H9 (cell line): ENCODE data around the gene TMPRSS12. TPM values are rescaled to one million over a fixed set of nuclear protein-coding genes. Genes with fewer than 3 reads are reported as not detected.

ENCODE experiments used
- DNase-seq: peaks from one replicate; pipeline ENCODE4 v3.0.0-alpha.2; 2017
- H2AFZ ChIP-seq: one replicate; pipeline ENCODE4 v1.6.1; 2013; ENCODE audit warnings: mild to moderate bottlenecking, low read length, control low read depth, moderate library complexity
- H2AK5ac ChIP-seq: 2 replicates; pipeline ENCODE4 v1.6.1; 2013; ENCODE audit warnings: low read length, control low read depth, mixed read lengths; ENCODE audit not compliant: insufficient read length
- H2BK120ac ChIP-seq: one replicate; pipeline ENCODE4 v1.6.1; 2013; ENCODE audit warnings: low read depth, mild to moderate bottlenecking, low read length, control low read depth, inconsistent platforms; ENCODE audit not compliant: poor library complexity, severe bottlenecking
- H2BK12ac ChIP-seq: 2 replicates; pipeline ENCODE4 v1.6.1; 2013; ENCODE audit warnings: low read length, control low read depth, mixed read lengths, low read depth; ENCODE audit not compliant: insufficient read length
- H2BK15ac ChIP-seq: 2 replicates; pipeline ENCODE4 v1.6.1; 2013; ENCODE audit warnings: low read depth, low read length, control low read depth
- H2BK20ac ChIP-seq: one replicate; pipeline ENCODE4 v1.6.1; 2013; ENCODE audit warnings: low read depth, mild to moderate bottlenecking, low read length, control low read depth, inconsistent platforms; ENCODE audit not compliant: poor library complexity, severe bottlenecking
- H2BK5ac ChIP-seq: 2 replicates; pipeline ENCODE4 v1.6.1; 2013; ENCODE audit warnings: low read length, control low read depth, mixed read lengths; ENCODE audit not compliant: insufficient read length
- H3K14ac ChIP-seq: 2 replicates; pipeline ENCODE4 v1.6.1; 2013; ENCODE audit warnings: low read length, control low read depth; ENCODE audit not compliant: insufficient read depth
- H3K18ac ChIP-seq: 2 replicates; pipeline ENCODE4 v1.6.1; 2013; ENCODE audit warnings: low read depth, mild to moderate bottlenecking, mixed read lengths, low read length, control low read depth; ENCODE audit not compliant: insufficient read length
- H3K23ac ChIP-seq: 2 replicates; pipeline ENCODE4 v1.6.1; 2013; ENCODE audit warnings: low read length, control low read depth, mixed read lengths, low read depth; ENCODE audit not compliant: insufficient read length
- H3K23me2 ChIP-seq: 2 replicates; pipeline ENCODE4 v1.6.1; 2013; ENCODE audit warnings: low read depth, mild to moderate bottlenecking, mixed read lengths, low read length, control low read depth; ENCODE audit not compliant: insufficient read length, poor library complexity, severe bottlenecking
- H3K27ac ChIP-seq: 2 replicates; pipeline ENCODE4 v1.5.1; 2013; ENCODE audit warnings: low read length, control low read depth, mixed read lengths, low read depth; ENCODE audit not compliant: insufficient read length
- H3K27me3 ChIP-seq: 2 replicates; pipeline ENCODE4 v1.6.1; 2013; ENCODE audit warnings: low read length, control low read depth, inconsistent platforms; ENCODE audit not compliant: insufficient read depth
- H3K4ac ChIP-seq: 2 replicates; pipeline ENCODE4 v1.6.1; 2013; ENCODE audit warnings: low read depth, mild to moderate bottlenecking, control low read depth, inconsistent platforms, low read length, moderate library complexity
- H3K4me1 ChIP-seq: 2 replicates; pipeline ENCODE4 v1.6.1; 2013; ENCODE audit warnings: low read length, control low read depth, inconsistent platforms; ENCODE audit not compliant: insufficient read depth
- H3K4me2 ChIP-seq: 2 replicates; pipeline ENCODE4 v1.6.1; 2013; ENCODE audit warnings: low read length, control low read depth, mixed read lengths; ENCODE audit not compliant: insufficient read length, insufficient read depth
- H3K56ac ChIP-seq: 2 replicates; pipeline ENCODE4 v1.6.1; 2013; ENCODE audit warnings: low read depth, mild to moderate bottlenecking, mixed read lengths, low read length, control low read depth; ENCODE audit not compliant: insufficient read length
- H3K79me1 ChIP-seq: 2 replicates; pipeline ENCODE4 v1.6.1; 2013; ENCODE audit warnings: low read depth, mild to moderate bottlenecking, moderate library complexity, low read length, control low read depth, inconsistent platforms; ENCODE audit not compliant: insufficient read depth, poor library complexity, severe bottlenecking
- H3K79me2 ChIP-seq: 2 replicates; pipeline ENCODE4 v1.6.1; 2013; ENCODE audit warnings: low read length, control low read depth, inconsistent platforms; ENCODE audit not compliant: insufficient read depth
- H3K9ac ChIP-seq: 2 replicates; pipeline ENCODE4 v1.6.1; 2013; ENCODE audit warnings: low read length, control low read depth, mixed read lengths; ENCODE audit not compliant: insufficient read length; ENCODE audit errors: extremely low read depth
- H3K9me3 ChIP-seq: one replicate; pipeline ENCODE4 v1.6.1; 2013; ENCODE audit warnings: low read depth, low read length, inconsistent platforms; ENCODE audit not compliant: control insufficient read depth
- H3T11ph ChIP-seq: one replicate; pipeline ENCODE4 v1.6.1; 2013; ENCODE audit warnings: mild to moderate bottlenecking, low read length, control low read depth, inconsistent platforms
- H4K20me1 ChIP-seq: one replicate; pipeline ENCODE4 v1.6.1; 2013; ENCODE audit not compliant: control insufficient read depth, insufficient read length, insufficient read depth
- H4K5ac ChIP-seq: 2 replicates; pipeline ENCODE4 v1.6.1; 2013; ENCODE audit warnings: low read depth, mild to moderate bottlenecking, mixed read lengths, low read length, control low read depth; ENCODE audit not compliant: insufficient read length
- H4K8ac ChIP-seq: replicated peaks from 2 replicates; pipeline ENCODE4 v1.6.1; 2013; ENCODE audit warnings: low read length, control low read depth, mixed read lengths, low read depth; ENCODE audit not compliant: insufficient read length
- H4K91ac ChIP-seq: 2 replicates; pipeline ENCODE4 v1.6.1; 2013; ENCODE audit warnings: low read depth, mild to moderate bottlenecking, moderate library complexity, mixed read lengths, low read length, control low read depth; ENCODE audit not compliant: insufficient read length
- H3K27ac Mint-ChIP-seq, 3 experiments: 2 replicates in 2 of 3; 3 replicates in 1 of 3; pipeline ENCODE4 v1.8.0; 2020 to 2021; ENCODE audit warnings: mixed read lengths in 3 of 3, mild to moderate bottlenecking in 1 of 3, moderate library complexity in 1 of 3
- H3K27me3 Mint-ChIP-seq: 2 replicates; pipeline ENCODE4 v1.8.0; 2021; ENCODE audit warnings: low read depth, mild to moderate bottlenecking, moderate library complexity, mixed read lengths
- H3K36me3 Mint-ChIP-seq, 3 experiments: 2 replicates in 2 of 3; 3 replicates in 1 of 3; pipeline ENCODE4 v1.8.0; 2020 to 2021; ENCODE audit warnings: low read depth in 3 of 3, mixed read lengths in 3 of 3; ENCODE audit not compliant: insufficient read depth in 1 of 3
- H3K4me1 Mint-ChIP-seq, 2 experiments: 2 replicates each; pipeline ENCODE4 v1.8.0; 2020; ENCODE audit warnings: mixed read lengths in 2 of 2
- H3K4me3 Mint-ChIP-seq, 2 experiments: 2 replicates in 1 of 2; 3 replicates in 1 of 2; pipeline ENCODE4 v1.8.0; 2020 to 2021; ENCODE audit warnings: mild to moderate bottlenecking in 2 of 2, mixed read lengths in 2 of 2, moderate library complexity in 1 of 2
- H3K9me3 Mint-ChIP-seq, 2 experiments: 2 replicates in 1 of 2; 3 replicates in 1 of 2; pipeline ENCODE4 v1.8.0; 2020; ENCODE audit warnings: mild to moderate bottlenecking in 2 of 2, mixed read lengths in 2 of 2, moderate library complexity in 1 of 2
- CTCF ChIP-seq: fragments of 200-600 bp; sonication (generic); conservative IDR thresholded peaks from 3 replicates; pipeline ENCODE4 v1.8.0; 2021; ENCODE audit warnings: antibody characterized with exemption, mild to moderate bottlenecking
- WGBS: extraction: QIAGEN DNeasy Blood & Tissue Kit; methylation state at CpG from one replicate; pipeline ENCODE4 v1.1.7; 2013; ENCODE audit warnings: missing lambda C conversion rate, low lambda C conversion rate, mixed read lengths; ENCODE audit not compliant: insufficient read length; ENCODE audit errors: extremely low coverage; 5-methylcytosine and 5-hydroxymethylcytosine counted together
- total RNA-seq: library from RNA; stranded (reverse); gene quantifications from 2 replicates; pipeline ENCODE4 v1.2.1, GENCODE V29; 2021

TMPRSS12 gene
- total RNA-seq, 1 experiment from 2014 or later = not detected

- no peak for DNase-seq
- Histone ChIP-seq H3K4me2 (no peak overlapping the region), H3K56ac (no peak overlapping the region), H3K9ac (no peak overlapping the region), H3K79me1 (no peaks in the 10 kb centered on the region), H2BK15ac (no peak overlapping the region), H4K8ac (no peak overlapping the region), H4K5ac (no peak overlapping the region), H2AK5ac (no peak overlapping the region), H4K20me1 (no peaks in the 10 kb centered on the region), H2BK5ac (no peak overlapping the region), H3K23ac (no peak overlapping the region), H3K9me3 (no peaks in the 10 kb centered on the region), H3T11ph (no peak overlapping the region), H3K14ac (no peak overlapping the region), H2AFZ (no peak overlapping the region), H3K79me2 (no peaks in the 10 kb centered on the region), H2BK20ac (no peak overlapping the region), H3K27ac (no peak overlapping the region), H3K23me2 (no peaks in the 10 kb centered on the region), H3K4ac (no peak overlapping the region), H3K4me1 (no peaks in the 10 kb centered on the region), H3K18ac (no peak overlapping the region), H2BK12ac (no peak overlapping the region), H3K27me3 (no peaks in the 10 kb centered on the region), H2BK120ac (no peak overlapping the region), H4K91ac (no peak overlapping the region)
- Mint-ChIP-seq H3K4me3 (no peak overlapping the region), H3K27ac (no peak overlapping the region), H3K36me3 (peaks cover 0 to 3% (median 0%) of the 10 kb centered on the region in 3 experiments; a peak in 3 of 7 replicates), H3K27me3 (no peaks in the 10 kb centered on the region), H3K4me1 (no peaks in the 10 kb centered on the region), H3K9me3 (peaks cover 3 to 6% of the 10 kb centered on the region in 2 experiments)
- no CpG with 5 or more reads among the region's 3 CpGs for WGBS
- no peak for TF ChIP-seq CTCF
Observed at GRCh38 chr12:50894241-50894640, 51.5 kb downstream of the TMPRSS12 start.
